ENCODE measurements around the gene UBC.
"Not testable (repeated sequence)": the region's sequence is repeated elsewhere in the genome, so short reads cannot be mapped to it uniquely, and the experiment has no call there.

The UBC gene

GRCh38 chr12:124914392-124915238 lies at the start of gene UBC:
Gene UBC (minus strand): TSS chr12:124914650. CDS start chr12:124913771, 879 bp downstream.
- DNase-seq, result no peak

GRCh38 chr12:124963211-124963610 lies 48.8 kb upstream of the UBC start:
- no peak for DNase-seq

- no peak for DNase-seq
Observed at GRCh38 chr12:124961055-124961454, 46.6 kb upstream of the UBC start.

- no peak for DNase-seq
Observed at GRCh38 chr12:124956571-124956970, 42.1 kb upstream of the UBC start.

DNA sequence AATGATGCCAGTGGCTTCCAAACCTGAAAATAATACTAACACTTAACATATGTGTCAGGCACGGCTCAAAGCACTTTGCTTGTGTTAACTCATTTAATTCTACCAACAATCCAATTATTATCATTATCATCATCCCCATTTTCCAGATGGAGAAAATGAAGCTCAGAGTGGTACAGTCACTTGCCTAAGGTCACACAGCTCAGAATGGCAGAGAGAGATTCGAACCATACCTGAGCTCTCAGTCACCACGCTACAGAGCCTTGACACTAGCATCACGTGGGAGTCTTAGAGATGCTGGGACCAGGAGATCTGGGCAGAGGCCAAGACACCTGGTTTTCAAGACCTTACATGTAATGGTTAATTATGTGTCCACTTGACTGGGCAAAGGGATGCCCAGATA lies 40.3 kb upstream of the UBC start:
- no peak for DNase-seq

DNA sequence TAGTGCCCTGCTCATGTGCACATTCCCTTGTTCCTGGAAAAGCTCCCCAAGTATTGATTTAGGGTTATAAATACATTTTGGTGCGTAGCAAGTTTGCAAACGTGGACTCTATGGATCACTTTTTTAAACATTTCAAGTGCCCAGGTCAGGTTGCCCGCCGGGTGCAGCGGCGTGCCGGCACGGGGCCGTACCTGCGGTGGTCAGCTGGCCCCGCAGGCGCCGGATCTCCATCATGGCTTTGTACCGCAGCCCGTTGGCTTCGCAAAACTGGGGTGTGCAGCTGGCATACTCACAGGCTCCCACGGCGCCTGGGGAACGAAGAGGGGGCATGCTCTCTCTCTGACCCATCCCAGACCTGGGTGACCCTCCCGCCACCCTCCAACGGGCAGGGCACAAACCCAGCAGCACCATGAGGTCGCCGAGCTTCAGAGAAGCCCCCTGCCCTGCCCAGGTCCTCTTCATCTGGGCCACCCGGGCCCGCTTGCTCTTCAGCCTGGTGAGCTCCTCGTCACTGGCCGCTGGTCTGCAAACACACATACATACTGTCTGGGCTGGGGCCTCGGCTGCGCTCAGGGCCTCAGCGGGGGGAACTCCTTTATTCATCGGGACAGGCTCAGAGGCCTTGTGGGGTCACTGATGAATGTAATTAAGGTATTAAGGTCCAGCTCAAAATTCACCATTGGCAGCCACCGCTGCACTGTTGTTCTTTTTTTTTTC lies 39.4 kb upstream of the UBC start:
- DNase-seq, result no peak

- no peak for DNase-seq
Observed at GRCh38 chr12:124952801-124953200, 38.4 kb upstream of the UBC start.

DNA sequence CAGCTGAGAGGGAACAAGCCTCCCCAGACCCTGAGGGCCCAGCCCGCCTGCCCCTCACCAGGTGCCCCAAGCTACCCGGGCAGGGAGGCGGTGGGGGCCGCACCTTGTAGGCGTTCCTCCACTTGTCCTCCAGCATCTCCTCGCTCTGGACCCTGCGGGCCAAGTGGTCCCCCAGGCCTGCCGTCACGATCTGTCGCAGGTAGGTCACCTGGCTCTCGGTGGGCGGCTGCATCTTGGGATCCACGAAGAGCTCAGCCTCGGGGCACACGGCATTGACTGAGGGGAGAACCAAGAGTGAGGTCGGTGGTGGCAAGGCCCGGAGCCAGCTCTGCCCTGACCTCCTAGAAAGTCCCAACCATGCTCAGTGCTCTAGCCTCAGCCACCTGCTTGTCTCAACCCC lies 37.8 kb upstream of the UBC start:
- no peak for DNase-seq

GRCh38 chr12:124949779-124950728 lies 35.6 kb upstream of the UBC start:
- DNase-seq, result no peak

DNA sequence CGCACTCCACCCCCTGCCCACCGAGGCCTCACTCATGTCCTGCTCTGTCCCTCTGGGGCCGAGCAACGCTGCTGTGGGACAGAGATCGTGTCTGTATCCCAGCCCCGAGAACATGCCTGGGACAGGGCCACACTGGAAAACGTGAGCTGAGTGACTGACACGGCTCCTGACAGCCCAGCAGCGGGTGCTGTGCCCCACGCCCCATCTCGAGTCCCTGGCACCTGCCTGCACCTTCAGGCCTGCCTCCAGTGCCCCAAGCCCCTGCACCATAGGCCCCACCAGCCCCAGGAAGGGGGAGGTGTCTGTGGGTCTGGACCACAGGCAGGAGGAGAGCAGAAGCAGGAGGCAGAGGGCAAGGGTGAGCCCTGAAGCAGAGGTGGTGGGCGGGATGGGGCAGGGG lies 34.6 kb upstream of the UBC start:
- no peak for DNase-seq

- DNase-seq, result no peak
Observed at GRCh38 chr12:124947561-124948398, 33.3 kb upstream of the UBC start.

GRCh38 chr12:124947013-124947412 lies 32.6 kb upstream of the UBC start:
- no peak for DNase-seq

GRCh38 chr12:124946447-124946793 lies 32.0 kb upstream of the UBC start:
- DNase-seq, result no peak

DNA sequence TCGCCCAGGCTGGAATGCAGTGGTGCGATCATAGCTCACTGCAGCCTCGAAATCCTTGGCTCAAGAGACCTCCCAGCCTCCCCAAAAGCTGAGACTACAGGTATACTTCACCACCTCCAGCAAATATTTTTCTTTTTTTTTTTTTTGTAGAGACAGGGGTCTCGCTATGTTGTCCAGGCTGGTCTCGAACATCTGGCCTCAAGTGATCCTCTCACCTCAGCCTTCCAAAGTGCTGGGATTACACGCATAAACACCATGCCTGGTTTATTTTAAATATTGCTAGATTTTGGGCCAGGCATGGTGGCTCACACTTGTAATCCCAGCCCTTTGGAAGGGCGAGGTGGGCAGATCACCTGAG lies 26.7 kb upstream of the UBC start:
- DNase-seq, result no peak

DNA sequence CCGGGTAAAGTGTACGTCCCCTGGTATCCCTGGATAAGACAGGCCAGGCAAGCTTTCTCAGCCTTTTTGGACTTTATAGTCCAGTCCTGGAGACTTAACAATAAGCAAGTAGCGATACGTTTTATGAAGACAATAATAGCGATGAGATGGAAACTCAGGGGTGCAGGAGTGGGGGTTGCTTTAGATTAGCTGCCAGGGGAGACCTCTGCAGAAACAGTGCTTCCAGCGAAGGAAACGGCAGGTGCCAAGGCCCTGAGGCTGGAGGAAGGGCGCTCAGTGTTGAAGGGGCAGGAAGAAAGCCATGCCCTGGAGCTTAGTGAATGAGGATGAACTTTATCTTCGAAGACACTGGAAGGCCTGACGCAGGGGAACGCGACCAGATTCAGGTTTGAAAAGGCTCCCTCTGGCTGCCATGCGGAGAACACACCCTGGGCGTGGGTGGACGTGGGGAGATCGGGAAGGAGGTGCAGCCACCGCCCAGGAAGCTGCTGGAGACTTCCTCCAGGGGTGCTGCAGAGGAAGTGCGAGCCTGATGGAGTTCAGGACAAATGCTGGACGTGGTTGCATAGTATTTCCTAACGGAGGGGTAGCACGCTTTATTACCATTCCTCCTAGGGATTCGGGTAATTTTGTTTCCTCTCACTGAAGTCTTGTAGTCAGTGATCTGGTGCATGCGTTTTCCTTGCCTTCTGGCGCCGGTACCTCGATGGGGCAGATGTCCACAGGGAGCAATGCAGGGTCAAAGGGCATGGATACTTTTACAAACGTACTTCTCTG lies 26.1 kb upstream of the UBC start:
- DNase-seq, result no peak

DNA sequence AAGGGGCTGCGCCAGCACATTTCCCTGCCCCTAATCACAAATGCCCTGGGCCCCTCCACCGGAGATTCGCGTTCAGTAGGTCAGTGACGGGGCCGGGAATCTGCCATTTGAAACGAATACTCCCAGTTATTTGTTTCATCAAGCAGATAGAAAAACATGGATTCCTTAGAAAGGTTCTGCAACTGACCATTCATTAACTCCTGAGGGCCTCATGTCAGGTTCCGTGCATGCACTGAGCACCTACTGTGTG lies 25.6 kb upstream of the UBC start:
- no peak for DNase-seq

- no peak for DNase-seq
Observed at GRCh38 chr12:124939421-124940142, 25.1 kb upstream of the UBC start.

GRCh38 chr12:124939079-124939420 lies 24.6 kb upstream of the UBC start:
- DNase-seq, result no peak

DNA sequence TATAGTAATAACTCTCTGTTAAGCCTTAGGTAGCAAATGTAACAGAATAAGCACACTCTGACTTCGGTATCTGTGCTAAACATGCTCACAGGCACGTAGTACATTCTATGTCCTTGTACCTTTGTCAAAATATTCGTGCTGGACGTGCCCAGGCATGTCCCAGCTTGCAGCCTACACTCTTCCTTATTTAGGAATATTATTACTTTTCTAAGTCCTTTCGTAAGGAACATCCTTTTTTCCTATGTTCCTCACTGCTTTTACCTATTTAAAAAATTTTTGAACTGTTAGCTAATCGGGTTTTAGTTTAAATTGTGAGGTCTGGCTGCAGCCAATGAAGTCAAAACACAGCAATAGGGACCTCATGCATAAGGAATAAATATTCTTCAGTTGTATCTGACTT lies 24.1 kb upstream of the UBC start:
- DNase-seq, result no peak

DNA sequence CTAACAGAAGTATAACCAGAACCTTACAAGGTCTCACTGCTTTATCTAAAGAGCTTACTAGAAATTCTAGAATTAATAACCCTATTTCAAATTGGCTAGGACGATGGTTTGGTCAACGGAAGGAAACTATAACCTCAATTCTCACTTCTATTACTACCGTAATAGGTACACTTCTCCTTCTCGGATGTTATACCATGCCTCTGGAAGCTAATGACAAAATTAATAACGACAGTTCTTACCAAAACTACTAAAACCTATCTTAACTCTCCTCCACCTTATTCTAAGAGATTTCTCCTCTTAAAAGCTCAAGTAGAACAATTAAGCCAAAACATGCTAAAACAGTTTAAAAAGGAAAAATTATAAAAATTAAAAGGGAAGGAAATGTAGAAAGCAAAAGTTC lies 23.7 kb upstream of the UBC start:
- DNase-seq, result no peak

DNA sequence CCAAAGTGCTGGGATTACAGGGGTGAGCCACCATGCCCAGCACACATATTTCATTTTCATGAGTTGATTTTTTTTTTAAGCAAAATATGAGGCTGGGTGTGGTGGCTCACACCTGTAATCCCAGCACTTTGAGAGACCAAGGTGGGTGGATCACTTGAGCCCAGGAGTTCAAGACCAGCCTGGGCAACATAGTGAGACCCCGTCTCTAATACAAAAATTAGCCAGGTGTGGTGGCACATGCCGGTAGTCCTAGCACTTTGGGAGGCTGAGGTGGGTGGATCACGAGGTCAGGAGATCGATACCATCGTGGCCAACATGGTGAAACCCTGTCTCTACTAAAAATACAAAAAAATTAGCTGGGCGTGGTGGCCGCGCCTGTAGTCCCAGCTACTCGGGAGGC lies 17.1 kb upstream of the UBC start:
- DNase-seq, result not testable (repeated sequence)
